ENCODE measurements around the gene CHCHD6.

DNA sequence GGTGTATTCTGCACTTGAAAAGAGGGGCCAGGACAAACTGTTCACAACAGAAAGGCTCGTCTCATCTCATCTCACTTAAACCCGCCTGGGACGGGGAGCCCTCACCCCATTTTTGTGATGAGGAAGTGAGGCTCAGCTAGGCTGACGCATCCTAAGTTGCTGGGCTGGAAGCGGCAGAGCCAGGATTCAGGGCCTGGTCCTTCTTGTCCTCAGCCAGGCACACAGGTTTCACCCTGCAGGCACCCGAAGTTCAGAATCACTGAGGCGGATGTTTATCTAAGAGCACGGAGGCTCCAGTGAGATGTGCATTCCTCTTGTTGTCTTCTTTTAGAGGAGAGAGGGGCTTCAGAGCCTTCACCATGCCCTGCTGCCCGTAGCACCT is 227.8 kb downstream of the CHCHD6 start:
- TF ChIP-seq, protein P1, sequence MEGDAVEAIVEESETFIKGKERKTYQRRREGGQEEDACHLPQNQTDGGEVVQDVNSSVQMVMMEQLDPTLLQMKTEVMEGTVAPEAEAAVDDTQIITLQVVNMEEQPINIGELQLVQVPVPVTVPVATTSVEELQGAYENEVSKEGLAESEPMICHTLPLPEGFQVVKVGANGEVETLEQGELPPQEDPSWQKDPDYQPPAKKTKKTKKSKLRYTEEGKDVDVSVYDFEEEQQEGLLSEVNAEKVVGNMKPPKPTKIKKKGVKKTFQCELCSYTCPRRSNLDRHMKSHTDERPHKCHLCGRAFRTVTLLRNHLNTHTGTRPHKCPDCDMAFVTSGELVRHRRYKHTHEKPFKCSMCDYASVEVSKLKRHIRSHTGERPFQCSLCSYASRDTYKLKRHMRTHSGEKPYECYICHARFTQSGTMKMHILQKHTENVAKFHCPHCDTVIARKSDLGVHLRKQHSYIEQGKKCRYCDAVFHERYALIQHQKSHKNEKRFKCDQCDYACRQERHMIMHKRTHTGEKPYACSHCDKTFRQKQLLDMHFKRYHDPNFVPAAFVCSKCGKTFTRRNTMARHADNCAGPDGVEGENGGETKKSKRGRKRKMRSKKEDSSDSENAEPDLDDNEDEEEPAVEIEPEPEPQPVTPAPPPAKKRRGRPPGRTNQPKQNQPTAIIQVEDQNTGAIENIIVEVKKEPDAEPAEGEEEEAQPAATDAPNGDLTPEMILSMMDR (IDR thresholded peaks at IDR 0.05 in 2 of 3, conservative IDR thresholded peaks at IDR 0.05 in 1 of 3; ENCODE audit: borderline replicate concordance in 1 of 3, insufficient read depth in 1 of 3, low read depth in 2 of 3, low read length in 2 of 3), result no peak
- no peak for TF ChIP-seq POLR2AphosphoS5 (IDR thresholded peaks at IDR 0.05; ENCODE audit: low read depth, low read length)
- TF ChIP-seq EZH2phosphoT487 (IDR thresholded peaks at IDR 0.05; ENCODE audit: borderline replicate concordance), result no peak
- TF ChIP-seq, protein P2, sequence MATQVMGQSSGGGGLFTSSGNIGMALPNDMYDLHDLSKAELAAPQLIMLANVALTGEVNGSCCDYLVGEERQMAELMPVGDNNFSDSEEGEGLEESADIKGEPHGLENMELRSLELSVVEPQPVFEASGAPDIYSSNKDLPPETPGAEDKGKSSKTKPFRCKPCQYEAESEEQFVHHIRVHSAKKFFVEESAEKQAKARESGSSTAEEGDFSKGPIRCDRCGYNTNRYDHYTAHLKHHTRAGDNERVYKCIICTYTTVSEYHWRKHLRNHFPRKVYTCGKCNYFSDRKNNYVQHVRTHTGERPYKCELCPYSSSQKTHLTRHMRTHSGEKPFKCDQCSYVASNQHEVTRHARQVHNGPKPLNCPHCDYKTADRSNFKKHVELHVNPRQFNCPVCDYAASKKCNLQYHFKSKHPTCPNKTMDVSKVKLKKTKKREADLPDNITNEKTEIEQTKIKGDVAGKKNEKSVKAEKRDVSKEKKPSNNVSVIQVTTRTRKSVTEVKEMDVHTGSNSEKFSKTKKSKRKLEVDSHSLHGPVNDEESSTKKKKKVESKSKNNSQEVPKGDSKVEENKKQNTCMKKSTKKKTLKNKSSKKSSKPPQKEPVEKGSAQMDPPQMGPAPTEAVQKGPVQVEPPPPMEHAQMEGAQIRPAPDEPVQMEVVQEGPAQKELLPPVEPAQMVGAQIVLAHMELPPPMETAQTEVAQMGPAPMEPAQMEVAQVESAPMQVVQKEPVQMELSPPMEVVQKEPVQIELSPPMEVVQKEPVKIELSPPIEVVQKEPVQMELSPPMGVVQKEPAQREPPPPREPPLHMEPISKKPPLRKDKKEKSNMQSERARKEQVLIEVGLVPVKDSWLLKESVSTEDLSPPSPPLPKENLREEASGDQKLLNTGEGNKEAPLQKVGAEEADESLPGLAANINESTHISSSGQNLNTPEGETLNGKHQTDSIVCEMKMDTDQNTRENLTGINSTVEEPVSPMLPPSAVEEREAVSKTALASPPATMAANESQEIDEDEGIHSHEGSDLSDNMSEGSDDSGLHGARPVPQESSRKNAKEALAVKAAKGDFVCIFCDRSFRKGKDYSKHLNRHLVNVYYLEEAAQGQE (IDR thresholded peaks at IDR 0.05; ENCODE audit: low read depth), result no peak
- no peak for TF ChIP-seq JUND (IDR thresholded peaks at IDR 0.05)
- no peak for TF ChIP-seq RAD21 (IDR thresholded peaks at IDR 0.05; ENCODE audit: low read depth)
- TF ChIP-seq POLR2A (IDR thresholded peaks at IDR 0.05; ENCODE audit: borderline replicate concordance, extremely low read depth, insufficient read depth, insufficient read length), result no peak
- TF ChIP-seq CEBPB (IDR thresholded peaks at IDR 0.05; ENCODE audit: low read depth), result no peak
- no peak for TF ChIP-seq ZFX (IDR thresholded peaks at IDR 0.05)
- no peak for TF ChIP-seq EZH2 (IDR thresholded peaks at IDR 0.05)
- TF ChIP-seq SIN3A (IDR thresholded peaks at IDR 0.05; ENCODE audit: low read depth), result no peak
- TF ChIP-seq, protein P3, sequence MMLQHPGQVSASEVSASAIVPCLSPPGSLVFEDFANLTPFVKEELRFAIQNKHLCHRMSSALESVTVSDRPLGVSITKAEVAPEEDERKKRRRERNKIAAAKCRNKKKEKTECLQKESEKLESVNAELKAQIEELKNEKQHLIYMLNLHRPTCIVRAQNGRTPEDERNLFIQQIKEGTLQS (IDR thresholded peaks at IDR 0.05), result no peak

Measured in HCT116 (cell line).